ENCODE data around the gene LPCAT2.

DNA sequence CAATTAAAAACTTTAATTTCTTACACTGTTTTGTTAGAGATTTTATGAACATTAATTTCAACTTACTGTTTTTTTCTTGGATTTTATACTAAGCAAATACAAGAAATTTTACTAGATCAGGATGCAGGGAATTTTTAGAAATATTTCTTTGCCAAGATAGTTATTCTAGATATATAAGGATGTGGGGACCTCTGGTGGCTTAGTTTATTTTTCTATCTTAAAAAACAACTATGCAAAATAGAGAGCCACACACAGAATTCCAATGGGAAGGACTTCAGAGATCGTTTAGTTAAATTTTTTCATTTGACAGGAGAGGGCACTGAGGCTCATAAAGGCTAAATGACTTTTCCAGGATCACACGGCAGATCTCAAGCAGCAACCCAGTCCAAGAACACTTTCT, 34.6 kb downstream of the LPCAT2 start:
- TF ChIP-seq, protein P1, sequence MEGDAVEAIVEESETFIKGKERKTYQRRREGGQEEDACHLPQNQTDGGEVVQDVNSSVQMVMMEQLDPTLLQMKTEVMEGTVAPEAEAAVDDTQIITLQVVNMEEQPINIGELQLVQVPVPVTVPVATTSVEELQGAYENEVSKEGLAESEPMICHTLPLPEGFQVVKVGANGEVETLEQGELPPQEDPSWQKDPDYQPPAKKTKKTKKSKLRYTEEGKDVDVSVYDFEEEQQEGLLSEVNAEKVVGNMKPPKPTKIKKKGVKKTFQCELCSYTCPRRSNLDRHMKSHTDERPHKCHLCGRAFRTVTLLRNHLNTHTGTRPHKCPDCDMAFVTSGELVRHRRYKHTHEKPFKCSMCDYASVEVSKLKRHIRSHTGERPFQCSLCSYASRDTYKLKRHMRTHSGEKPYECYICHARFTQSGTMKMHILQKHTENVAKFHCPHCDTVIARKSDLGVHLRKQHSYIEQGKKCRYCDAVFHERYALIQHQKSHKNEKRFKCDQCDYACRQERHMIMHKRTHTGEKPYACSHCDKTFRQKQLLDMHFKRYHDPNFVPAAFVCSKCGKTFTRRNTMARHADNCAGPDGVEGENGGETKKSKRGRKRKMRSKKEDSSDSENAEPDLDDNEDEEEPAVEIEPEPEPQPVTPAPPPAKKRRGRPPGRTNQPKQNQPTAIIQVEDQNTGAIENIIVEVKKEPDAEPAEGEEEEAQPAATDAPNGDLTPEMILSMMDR (IDR thresholded peaks at IDR 0.05): peak; percentile 33 to 55 (median 45)
- no peak for TF ChIP-seq POLR2AphosphoS5 (IDR thresholded peaks at IDR 0.05; ENCODE audit: insufficient read depth in 1 of 2, low read depth in 1 of 2)
- no peak for TF ChIP-seq POLR2A (IDR thresholded peaks at IDR 0.05)

All from vagina (tissue), 2 donors.